NB4 (cell line): ENCODE measurements around the gene HGD.

Source experiments
- MYC ChIP-seq: IDR thresholded peaks from 2 replicates; pipeline ENCODE4 v1.6.1; 2011; ENCODE audit warnings: low read depth, low read length
- POLR2A ChIP-seq: IDR thresholded peaks from 2 replicates; pipeline ENCODE4 v1.6.1; 2011; ENCODE audit warnings: mild to moderate bottlenecking; ENCODE audit not compliant: insufficient read length; ENCODE audit errors: extremely low read depth
- TF ChIP-seq, protein P1 (sequence below): IDR thresholded peaks from one replicate; pipeline ENCODE4 v1.5.1; 2012; ENCODE audit warnings: low read depth, low read length
- TF ChIP-seq, protein P2 (sequence below): IDR thresholded peaks from 2 replicates; pipeline ENCODE4 v1.6.1; 2011; ENCODE audit warnings: low read depth, low read length

DNA sequence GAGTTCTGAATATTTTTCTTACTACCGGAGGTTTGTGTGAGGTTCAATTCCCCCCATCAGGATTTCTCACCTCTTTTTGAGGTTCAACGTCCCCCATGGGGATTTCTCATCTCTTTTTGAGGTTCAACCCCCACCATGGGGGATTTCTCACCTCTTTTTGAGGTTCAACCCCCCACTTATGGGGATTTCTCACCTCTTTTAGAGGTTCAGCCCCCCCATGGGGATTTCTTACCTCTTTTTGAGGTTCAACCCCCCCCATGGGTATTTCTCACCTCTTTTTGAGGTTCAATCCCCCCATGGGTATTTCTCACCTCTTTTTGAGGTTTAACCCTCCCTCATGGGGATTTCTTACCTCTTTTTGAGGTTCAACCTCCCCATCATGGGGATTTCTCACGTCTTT is 59.6 kb downstream of the HGD start:
- TF ChIP-seq, protein P1, sequence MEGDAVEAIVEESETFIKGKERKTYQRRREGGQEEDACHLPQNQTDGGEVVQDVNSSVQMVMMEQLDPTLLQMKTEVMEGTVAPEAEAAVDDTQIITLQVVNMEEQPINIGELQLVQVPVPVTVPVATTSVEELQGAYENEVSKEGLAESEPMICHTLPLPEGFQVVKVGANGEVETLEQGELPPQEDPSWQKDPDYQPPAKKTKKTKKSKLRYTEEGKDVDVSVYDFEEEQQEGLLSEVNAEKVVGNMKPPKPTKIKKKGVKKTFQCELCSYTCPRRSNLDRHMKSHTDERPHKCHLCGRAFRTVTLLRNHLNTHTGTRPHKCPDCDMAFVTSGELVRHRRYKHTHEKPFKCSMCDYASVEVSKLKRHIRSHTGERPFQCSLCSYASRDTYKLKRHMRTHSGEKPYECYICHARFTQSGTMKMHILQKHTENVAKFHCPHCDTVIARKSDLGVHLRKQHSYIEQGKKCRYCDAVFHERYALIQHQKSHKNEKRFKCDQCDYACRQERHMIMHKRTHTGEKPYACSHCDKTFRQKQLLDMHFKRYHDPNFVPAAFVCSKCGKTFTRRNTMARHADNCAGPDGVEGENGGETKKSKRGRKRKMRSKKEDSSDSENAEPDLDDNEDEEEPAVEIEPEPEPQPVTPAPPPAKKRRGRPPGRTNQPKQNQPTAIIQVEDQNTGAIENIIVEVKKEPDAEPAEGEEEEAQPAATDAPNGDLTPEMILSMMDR: no peak
- no peak for TF ChIP-seq POLR2A
- TF ChIP-seq, protein P2, sequence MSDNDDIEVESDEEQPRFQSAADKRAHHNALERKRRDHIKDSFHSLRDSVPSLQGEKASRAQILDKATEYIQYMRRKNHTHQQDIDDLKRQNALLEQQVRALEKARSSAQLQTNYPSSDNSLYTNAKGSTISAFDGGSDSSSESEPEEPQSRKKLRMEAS: no peak
- no peak for TF ChIP-seq MYC
